Endometrial microvascular endothelial cells (primary cell): ENCODE data around the gene FDPS. TPM values are rescaled to one million over a fixed set of nuclear protein-coding genes. Genes with fewer than 3 reads are reported as not detected.

ENCODE experiments used
- in situ Hi-C: cut with HindIII; loops from 2 replicates; pipeline ENCODE4 v1.10.0; 2017; ENCODE audit warnings: low sequenced_read_pairs, low pct_unique_long_range_greater_than_20kb; ENCODE audit errors: inconsistent ontology term
- total RNA-seq: library from RNA; depleted of rRNA; stranded (reverse); fragments of >200 nt; gene quantifications from one replicate; pipeline ENCODE4 v1.2.3, GENCODE V29; 2015; ENCODE audit errors: inconsistent ontology term

The FDPS gene
- total RNA-seq = 362 TPM

- in situ Hi-C loops = no loop called here
Observed at GRCh38 chr1:155308493-155309422, at the start of gene FDPS. FDPS (plus strand) TSS chr1:155308866; CDS start chr1:155309790, 924 bp downstream.

GRCh38 chr1:155260276-155260675, 48.4 kb upstream of the FDPS start:
- in situ Hi-C loops = no loop called here

GRCh38 chr1:155261493-155261851, 47.2 kb upstream of the FDPS start:
- in situ Hi-C loops = no loop called here

- in situ Hi-C loops = no loop called here
Observed at GRCh38 chr1:155261852-155262673, 46.6 kb upstream of the FDPS start, which contains the start of gene SCAMP3. SCAMP3 (minus strand) TSS chr1:155262360; CDS start chr1:155262151, 209 bp downstream.

GRCh38 chr1:155263067-155263466, 45.6 kb upstream of the FDPS start:
- in situ Hi-C loops = no loop called here

GRCh38 chr1:155266553-155266952, 42.1 kb upstream of the FDPS start:
- in situ Hi-C loops = no loop called here

- in situ Hi-C loops = no loop called here
Observed at GRCh38 chr1:155267373-155267772, 41.3 kb upstream of the FDPS start.

- in situ Hi-C loops = no loop called here
Observed at GRCh38 chr1:155268630-155269029, 40.0 kb upstream of the FDPS start.

GRCh38 chr1:155269381-155269780, 39.3 kb upstream of the FDPS start:
- in situ Hi-C loops = no loop called here

- in situ Hi-C loops = no loop called here
Observed at GRCh38 chr1:155272466-155273342, 36.0 kb upstream of the FDPS start.

- in situ Hi-C loops = no loop called here
Observed at GRCh38 chr1:155273343-155274245, 35.1 kb upstream of the FDPS start, which contains the start of gene CLK2. CLK2 (minus strand) TSS chr1:155273504; CDS start chr1:155270977, 2,527 bp downstream.

- in situ Hi-C loops = no loop called here
Observed at GRCh38 chr1:155277070-155277901, 31.4 kb upstream of the FDPS start, which contains the start of gene HCN3. HCN3 (plus strand) TSS chr1:155277463; CDS start chr1:155277591, 128 bp downstream.

GRCh38 chr1:155277902-155278688, 30.6 kb upstream of the FDPS start:
- in situ Hi-C loops = no loop called here

- in situ Hi-C loops = no loop called here
Observed at GRCh38 chr1:155278689-155279160, 29.9 kb upstream of the FDPS start.

GRCh38 chr1:155279268-155279667, 29.4 kb upstream of the FDPS start:
- in situ Hi-C loops = no loop called here

GRCh38 chr1:155282488-155283091, 26.1 kb upstream of the FDPS start:
- in situ Hi-C loops = no loop called here
